T-helper 1 cell treated with Interleukin-12 subunit alpha and Interleukin-12 subunit beta and Interleukin-4 antibody, amounts not matched to agents 30 ng/mL and 1 ng/mL, for 36 hours (primary cell): ENCODE data around the gene AK3. TPM values are rescaled to one million over a fixed set of nuclear protein-coding genes. Genes with fewer than 3 reads are reported as not detected.

Experiments used
- intact Hi-C: fragments of 100-400 bp; cut with micrococcal nuclease; formaldehyde crosslinking; loops from one replicate; pipeline ENCODE4 v1.15.1; 2024
- total RNA-seq: library from RNA; stranded (reverse); gene quantifications from 2 replicates; pipeline ENCODE4 v1.2.3, GENCODE V29; 2022

The AK3 gene
- total RNA-seq, 1 donor from 2014 or later: 29.9 TPM

GRCh38 chr9:4670591-4670990, 70.4 kb downstream of the AK3 start:
- intact Hi-C loops: no loop called here

- intact Hi-C loops: loop anchor here (10.0 kb wide), 1 partner anchor 935 kb away; no protein-coding TSS in a partner anchor
Observed at GRCh38 chr9:4669890-4670289, 71.1 kb downstream of the AK3 start.

- intact Hi-C loops: loop anchor here (10.0 kb wide), 1 partner anchor 934 kb away; no protein-coding TSS in a partner anchor
Observed at GRCh38 chr9:4668604-4669003, 72.4 kb downstream of the AK3 start.

GRCh38 chr9:4667681-4668080, 73.3 kb downstream of the AK3 start:
- intact Hi-C loops: loop anchor here (10.0 kb wide), 1 partner anchor 933 kb away; no protein-coding TSS in a partner anchor

GRCh38 chr9:4666042-4666699, 74.8 kb downstream of the AK3 start, which contains the start of gene SPATA6L:
Gene SPATA6L (minus strand): TSS chr9:4666480. CDS start chr9:4666250, 230 bp downstream.
- intact Hi-C loops: loop anchor here (10.0 kb wide), 1 partner anchor 931 kb away; no protein-coding TSS in a partner anchor

GRCh38 chr9:4665357-4665756, 75.6 kb downstream of the AK3 start:
- intact Hi-C loops: loop anchor here (10.0 kb wide), 1 partner anchor 931 kb away; no protein-coding TSS in a partner anchor

GRCh38 chr9:4663956-4664355, 77.0 kb downstream of the AK3 start:
- intact Hi-C loops: loop anchor here (5.0 to 10.0 kb wide), 5 partner anchors 62 to 1137 kb away; partner anchors contain the start of gene RFX3

- intact Hi-C loops: loop anchor here (1.0 to 10.0 kb wide), 8 partner anchors 16 to 1136 kb away; partner anchors contain the start of genes CDC37L1, RCL1 and RFX3
Observed at GRCh38 chr9:4662989-4663792, 77.8 kb downstream of the AK3 start.

GRCh38 chr9:4662108-4662988, 78.7 kb downstream of the AK3 start, which contains the start of gene PLPP6:
Gene PLPP6 (plus strand): TSS chr9:4662294. CDS start chr9:4662376, 82 bp downstream.
- intact Hi-C loops: loop anchor here (1.0 to 10.0 kb wide), 8 partner anchors 17 to 1135 kb away; partner anchors contain the start of genes CDC37L1, RCL1 and RFX3

- intact Hi-C loops: loop anchor here (1.0 to 10.0 kb wide), 8 partner anchors 18 to 1134 kb away; partner anchors contain the start of genes CDC37L1, RCL1 and RFX3
Observed at GRCh38 chr9:4661611-4662010, 79.4 kb downstream of the AK3 start.

- intact Hi-C loops: loop anchor here (5.0 to 10.0 kb wide), 5 partner anchors 59 to 1134 kb away; partner anchors contain the start of gene RFX3
Observed at GRCh38 chr9:4661165-4661564, 79.8 kb downstream of the AK3 start.

- intact Hi-C loops: loop anchor here (5.0 to 10.0 kb wide), 5 partner anchors 58 to 1133 kb away; partner anchors contain the start of gene RFX3
Observed at GRCh38 chr9:4660665-4661064, 80.3 kb downstream of the AK3 start.

Other genes with a start within 250 kb of the AK3 start
- gene PLPP6, start 78.9 kb downstream of the AK3 start, total RNA-seq: 9.0 and 10.0 TPM in 2 replicates
- 0.24 and 0.32 TPM in 2 replicates for gene SPATA6L, start 74.7 kb downstream of the AK3 start, total RNA-seq
- gene CDC37L1, start 61.6 kb downstream of the AK3 start, total RNA-seq: 12.4 and 13.9 TPM in 2 replicates
- 35.6 and 36.8 TPM in 2 replicates for gene RCL1, start 51.7 kb upstream of the AK3 start, total RNA-seq
- gene JAK2, start 244.1 kb upstream of the AK3 start, total RNA-seq: 62.9 and 64.2 TPM in 2 replicates